SH-SY5Y (cell line): ENCODE measurements around the gene CCDC200.
"Not testable (repeated sequence)": the region's sequence is repeated elsewhere in the genome, so short reads cannot be mapped to it uniquely, and the experiment has no call there.

Source experiments
- GATA2 ChIP-seq: IDR thresholded peaks from 2 replicates; pipeline ENCODE4 v1.6.1; 2011; ENCODE audit warnings: mild to moderate bottlenecking, low read depth, low read length
- GATA3 ChIP-seq: IDR thresholded peaks from 2 replicates; pipeline ENCODE4 v1.6.1; 2011; ENCODE audit warnings: low read depth, mild to moderate bottlenecking, low read length, moderate library complexity

- not testable (repeated sequence) for TF ChIP-seq GATA3, GATA2
Measured at GRCh38 chr17:43228020-43228782, at the start of gene CCDC200.
